A673 (cell line): Measurements from ENCODE around the gene CTNNBL1.

Source experiments
- EZH2 ChIP-seq: fragments of 200-600 bp; sonication (generic); IDR thresholded peaks from 2 replicates; pipeline ENCODE4 v1.6.1; 2017; ENCODE audit warnings: borderline replicate concordance, low read depth, mild to moderate bottlenecking, mixed read lengths, antibody characterized with exemption, low read length; ENCODE audit not compliant: poor library complexity, severe bottlenecking
- TF ChIP-seq, protein P1 (sequence below): fragments of 300-800, 200-600 bp; sonication (generic); conservative IDR thresholded peaks from 2 replicates; pipeline ENCODE4 v1.5.1; 2017; ENCODE audit warnings: low read depth, mild to moderate bottlenecking, antibody characterized with exemption, low read length, moderate library complexity, mixed read lengths

DNA sequence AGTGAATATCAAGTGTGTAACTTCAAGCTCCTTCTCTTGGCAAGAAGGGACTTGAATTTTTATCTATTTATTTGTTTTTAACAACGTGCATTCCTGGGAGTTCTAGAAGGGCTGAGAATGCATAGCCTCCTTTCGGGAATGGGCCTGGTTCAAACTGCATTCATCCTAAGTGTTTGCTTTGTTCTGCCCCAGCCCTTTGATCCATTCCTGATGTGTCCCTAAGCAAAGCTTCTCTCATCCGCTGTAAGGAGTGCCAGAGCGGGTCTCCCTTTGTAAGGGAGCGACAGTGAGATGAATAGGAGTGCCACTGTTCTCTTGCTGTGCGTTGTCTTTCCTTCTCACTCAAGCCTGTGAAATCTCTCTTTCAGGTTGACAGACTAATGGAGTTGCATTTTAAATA lies 148.1 kb downstream of the CTNNBL1 start:
- TF ChIP-seq, protein P1, sequence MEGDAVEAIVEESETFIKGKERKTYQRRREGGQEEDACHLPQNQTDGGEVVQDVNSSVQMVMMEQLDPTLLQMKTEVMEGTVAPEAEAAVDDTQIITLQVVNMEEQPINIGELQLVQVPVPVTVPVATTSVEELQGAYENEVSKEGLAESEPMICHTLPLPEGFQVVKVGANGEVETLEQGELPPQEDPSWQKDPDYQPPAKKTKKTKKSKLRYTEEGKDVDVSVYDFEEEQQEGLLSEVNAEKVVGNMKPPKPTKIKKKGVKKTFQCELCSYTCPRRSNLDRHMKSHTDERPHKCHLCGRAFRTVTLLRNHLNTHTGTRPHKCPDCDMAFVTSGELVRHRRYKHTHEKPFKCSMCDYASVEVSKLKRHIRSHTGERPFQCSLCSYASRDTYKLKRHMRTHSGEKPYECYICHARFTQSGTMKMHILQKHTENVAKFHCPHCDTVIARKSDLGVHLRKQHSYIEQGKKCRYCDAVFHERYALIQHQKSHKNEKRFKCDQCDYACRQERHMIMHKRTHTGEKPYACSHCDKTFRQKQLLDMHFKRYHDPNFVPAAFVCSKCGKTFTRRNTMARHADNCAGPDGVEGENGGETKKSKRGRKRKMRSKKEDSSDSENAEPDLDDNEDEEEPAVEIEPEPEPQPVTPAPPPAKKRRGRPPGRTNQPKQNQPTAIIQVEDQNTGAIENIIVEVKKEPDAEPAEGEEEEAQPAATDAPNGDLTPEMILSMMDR: no peak
- TF ChIP-seq EZH2: no peak
